ENCODE measurements around the gene PCDHGA3.

PCDHGA3 gene

GRCh38 chr5:141363952-141364660 is 20.5 kb downstream of the PCDHGA3 start, which contains the start of gene PCDHGA5:
Gene PCDHGA5, plus strand, starts transcription at chr5:141364162. Its CDS starts 169 bp downstream, at chr5:141364331.
- Histone ChIP-seq H3K4me3 (ENCODE audit: low read depth, low read length) (no peak within 1 kb of the TSS), H3K36me3 (replicated peaks) (no peaks in the 10 kb centered on the region), H3K27me3 (replicated peaks) (peaks cover 8% of the 10 kb centered on the region), H3K27ac (no peak within 1 kb of the TSS)
- TF ChIP-seq CTCF (IDR thresholded peaks at IDR 0.05; ENCODE audit: low read depth, low read length, missing control alignments): peak; percentile 29
- in situ Hi-C loops (cut with HindIII; ENCODE audit: low pct_ligation_motif_present, low sequenced_read_pairs): no loop called here
- DNase-seq: no peak

GRCh38 chr5:141366016-141366896 is 22.6 kb downstream of the PCDHGA3 start:
- in situ Hi-C loops (cut with HindIII; ENCODE audit: low pct_ligation_motif_present, low sequenced_read_pairs): no loop called here
- Histone ChIP-seq H3K27ac (no peak overlapping the region), H3K36me3 (replicated peaks) (no peaks in the 10 kb centered on the region), H3K27me3 (replicated peaks) (peaks cover 8% of the 10 kb centered on the region), H3K4me3 (ENCODE audit: low read depth, low read length) (no peak overlapping the region)
- TF ChIP-seq CTCF (IDR thresholded peaks at IDR 0.05; ENCODE audit: low read depth, low read length, missing control alignments): no peak
- DNase-seq: no peak

- DNase-seq: peak; percentile 58
- H3K4me3 ChIP-seq (ENCODE audit: low read depth, low read length): peak within 1 kb of the TSS; percentile 40
- H3K36me3 ChIP-seq (replicated peaks): no peaks in the 10 kb centered on the region
- TF ChIP-seq CTCF (IDR thresholded peaks at IDR 0.05; ENCODE audit: low read depth, low read length, missing control alignments): peak; percentile 68
- peaks cover 3% of the 10 kb centered on the region for H3K27me3 ChIP-seq (replicated peaks)
- in situ Hi-C loops (cut with HindIII; ENCODE audit: low pct_ligation_motif_present, low sequenced_read_pairs): no loop called here
- no peak within 1 kb of the TSS for H3K27ac ChIP-seq
These were observed 26.6 kb downstream of the PCDHGA3 start, which contains the start of gene PCDHGB3 for GRCh38 chr5:141369994-141370848. Gene PCDHGB3, plus strand, starts transcription at chr5:141370242. Its CDS starts 153 bp downstream, at chr5:141370395.

GRCh38 chr5:141371572-141372475 is 28.2 kb downstream of the PCDHGA3 start:
- Histone ChIP-seq H3K4me3 (ENCODE audit: low read depth, low read length) (no peak overlapping the region), H3K27me3 (replicated peaks) (no peaks in the 10 kb centered on the region), H3K36me3 (replicated peaks) (no peaks in the 10 kb centered on the region), H3K27ac (no peak overlapping the region)
- in situ Hi-C loops (cut with HindIII; ENCODE audit: low pct_ligation_motif_present, low sequenced_read_pairs): no loop called here
- DNase-seq: no peak
- no peak for TF ChIP-seq CTCF (IDR thresholded peaks at IDR 0.05; ENCODE audit: low read depth, low read length, missing control alignments)
